SH-SY5Y (cell line): Measurements from ENCODE around the gene BCAN.

ENCODE experiments used
- GATA2 ChIP-seq: IDR thresholded peaks from 2 replicates; pipeline ENCODE4 v1.6.1; 2011; ENCODE audit warnings: mild to moderate bottlenecking, low read depth, low read length
- GATA3 ChIP-seq: IDR thresholded peaks from 2 replicates; pipeline ENCODE4 v1.6.1; 2011; ENCODE audit warnings: low read depth, mild to moderate bottlenecking, low read length, moderate library complexity

DNA sequence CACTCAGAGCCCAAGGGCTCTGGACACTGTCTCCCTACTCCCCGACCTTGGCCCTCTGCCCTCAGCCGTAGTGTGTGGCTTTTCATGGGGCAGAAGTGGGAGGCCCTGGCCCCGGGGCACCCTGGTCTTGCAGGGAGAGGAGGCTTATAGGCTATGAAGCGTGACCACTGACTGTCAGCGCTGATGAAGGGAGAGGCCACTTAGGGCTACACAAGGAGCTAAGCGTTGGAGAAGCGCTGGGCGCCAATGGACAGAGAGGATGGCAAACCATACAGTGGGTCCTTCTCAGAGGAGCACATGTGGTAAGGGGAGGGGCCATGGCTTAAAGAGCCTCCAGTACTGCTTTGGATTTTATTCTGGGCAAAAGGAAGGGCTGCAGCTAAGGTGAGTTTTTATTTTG, 55.6 kb downstream of the BCAN start:
- TF ChIP-seq GATA3 = no peak
- no peak for TF ChIP-seq GATA2
